Measurements from ENCODE around the gene OSTM1. TPM values are rescaled to one million over a fixed set of nuclear protein-coding genes. Genes with fewer than 3 reads are reported as not detected.

Gene OSTM1
- total RNA-seq, 2 donors from 2014 or later, result 44.6 to 73.1 TPM

DNA sequence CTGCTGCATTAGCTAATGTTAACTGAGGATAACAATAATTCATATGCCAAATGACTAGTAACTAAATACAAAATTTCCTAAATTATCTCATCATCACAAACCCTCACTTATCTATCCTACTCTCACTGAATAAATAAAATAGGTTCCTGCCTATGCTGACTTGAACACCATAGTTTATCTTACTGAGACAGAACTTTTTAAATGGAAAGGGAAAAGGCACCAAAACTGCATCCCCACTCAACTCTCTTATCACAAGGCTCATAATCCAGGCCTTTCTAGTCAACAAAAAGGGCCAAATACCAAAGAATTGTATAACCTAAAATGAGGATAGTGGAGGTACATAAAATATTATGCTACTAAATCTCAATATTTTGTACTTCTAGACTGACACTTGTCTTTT, 23.1 kb downstream of the OSTM1 start:
- H3K4me1 ChIP-seq (replicated peaks), result no peaks in the 10 kb centered on the region
- no peak overlapping the region for H3K4me3 ChIP-seq
- no peaks in the 10 kb centered on the region for H3K36me3 ChIP-seq
- intact Hi-C loops (cut with DNase I), result no loop called here
- H3K9me3 ChIP-seq, result no peaks in the 10 kb centered on the region
- no peak overlapping the region for H3K27ac ChIP-seq
- no peaks in the 10 kb centered on the region for H3K27me3 ChIP-seq (replicated peaks; ENCODE audit: insufficient read depth)
- TF ChIP-seq POLR2AphosphoS5 (IDR thresholded peaks at IDR 0.05), result no peak
- DNase-seq (ENCODE audit: low spot score), result no peak

DNA sequence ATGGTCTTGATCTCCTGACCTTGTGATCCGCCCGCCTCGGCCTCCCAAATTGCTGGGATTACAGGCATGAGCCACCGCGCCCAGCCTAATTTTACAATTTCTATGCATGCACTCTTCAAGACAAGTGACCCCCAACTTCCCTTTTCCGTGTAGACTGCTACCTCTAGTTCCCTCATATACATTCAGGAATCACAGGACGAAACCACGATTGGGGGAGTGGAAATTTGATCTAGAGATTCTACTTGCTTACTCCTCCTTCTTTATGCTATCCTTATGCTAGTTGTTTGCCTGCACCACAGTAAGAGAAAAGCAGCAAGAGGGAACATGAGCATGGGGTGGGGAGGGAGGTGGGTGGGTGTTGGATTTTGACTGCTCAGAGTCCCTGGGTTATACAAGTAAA, 34.9 kb downstream of the OSTM1 start:
- TF ChIP-seq POLR2A (IDR thresholded peaks at IDR 0.05) (no peak), POLR2AphosphoS5 (IDR thresholded peaks at IDR 0.05) (no peak)
- TF ChIP-seq, protein P1, sequence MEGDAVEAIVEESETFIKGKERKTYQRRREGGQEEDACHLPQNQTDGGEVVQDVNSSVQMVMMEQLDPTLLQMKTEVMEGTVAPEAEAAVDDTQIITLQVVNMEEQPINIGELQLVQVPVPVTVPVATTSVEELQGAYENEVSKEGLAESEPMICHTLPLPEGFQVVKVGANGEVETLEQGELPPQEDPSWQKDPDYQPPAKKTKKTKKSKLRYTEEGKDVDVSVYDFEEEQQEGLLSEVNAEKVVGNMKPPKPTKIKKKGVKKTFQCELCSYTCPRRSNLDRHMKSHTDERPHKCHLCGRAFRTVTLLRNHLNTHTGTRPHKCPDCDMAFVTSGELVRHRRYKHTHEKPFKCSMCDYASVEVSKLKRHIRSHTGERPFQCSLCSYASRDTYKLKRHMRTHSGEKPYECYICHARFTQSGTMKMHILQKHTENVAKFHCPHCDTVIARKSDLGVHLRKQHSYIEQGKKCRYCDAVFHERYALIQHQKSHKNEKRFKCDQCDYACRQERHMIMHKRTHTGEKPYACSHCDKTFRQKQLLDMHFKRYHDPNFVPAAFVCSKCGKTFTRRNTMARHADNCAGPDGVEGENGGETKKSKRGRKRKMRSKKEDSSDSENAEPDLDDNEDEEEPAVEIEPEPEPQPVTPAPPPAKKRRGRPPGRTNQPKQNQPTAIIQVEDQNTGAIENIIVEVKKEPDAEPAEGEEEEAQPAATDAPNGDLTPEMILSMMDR (IDR thresholded peaks at IDR 0.05), result no peak
- WGBS, result 92% methylated on average over 8 of the region's 8 CpGs
- Histone ChIP-seq H3K27ac (no peak overlapping the region), H3K36me3 (no peaks in the 10 kb centered on the region), H3K4me3 (no peak overlapping the region), H3K4me1 (replicated peaks) (no peaks in the 10 kb centered on the region), H3K27me3 (replicated peaks; ENCODE audit: insufficient read depth) (no peaks in the 10 kb centered on the region), H3K9me3 (no peaks in the 10 kb centered on the region)
- intact Hi-C loops (cut with DNase I), result no loop called here
- no peak for DNase-seq (ENCODE audit: low spot score)

DNA sequence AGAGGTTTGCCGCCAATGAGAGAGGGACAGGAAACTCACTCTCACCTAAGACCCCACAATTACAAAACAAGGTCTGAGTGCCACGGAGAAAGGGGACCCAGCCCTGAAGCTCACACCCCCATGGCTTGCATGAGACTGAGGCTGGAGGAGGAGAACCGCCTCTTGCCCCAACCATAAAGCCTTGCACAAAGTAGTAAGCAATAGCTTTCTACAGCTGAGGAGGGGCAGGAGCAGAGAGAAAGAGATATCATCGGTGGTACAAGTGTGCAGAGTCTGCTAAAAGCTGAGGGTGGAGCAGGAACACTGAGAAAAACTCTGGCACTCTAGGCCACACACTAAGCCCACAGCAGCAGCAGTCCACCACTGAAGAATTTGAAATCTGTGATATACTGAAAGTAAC, 37.7 kb downstream of the OSTM1 start:
- 82% methylated on average over 4 of the region's 4 CpGs for WGBS
- TF ChIP-seq POLR2A (IDR thresholded peaks at IDR 0.05) (no peak), POLR2AphosphoS5 (IDR thresholded peaks at IDR 0.05) (no peak)
- TF ChIP-seq, protein P1 (IDR thresholded peaks at IDR 0.05), result no peak
- H3K27me3 ChIP-seq (replicated peaks; ENCODE audit: insufficient read depth), result no peaks in the 10 kb centered on the region
- H3K4me1 ChIP-seq (replicated peaks), result no peaks in the 10 kb centered on the region
- intact Hi-C loops (cut with DNase I), result no loop called here
- H3K4me3 ChIP-seq, result no peak overlapping the region
- no peak overlapping the region for H3K27ac ChIP-seq
- no peak for DNase-seq (ENCODE audit: low spot score)
- H3K36me3 ChIP-seq, result no peaks in the 10 kb centered on the region
- no peaks in the 10 kb centered on the region for H3K9me3 ChIP-seq

DNA sequence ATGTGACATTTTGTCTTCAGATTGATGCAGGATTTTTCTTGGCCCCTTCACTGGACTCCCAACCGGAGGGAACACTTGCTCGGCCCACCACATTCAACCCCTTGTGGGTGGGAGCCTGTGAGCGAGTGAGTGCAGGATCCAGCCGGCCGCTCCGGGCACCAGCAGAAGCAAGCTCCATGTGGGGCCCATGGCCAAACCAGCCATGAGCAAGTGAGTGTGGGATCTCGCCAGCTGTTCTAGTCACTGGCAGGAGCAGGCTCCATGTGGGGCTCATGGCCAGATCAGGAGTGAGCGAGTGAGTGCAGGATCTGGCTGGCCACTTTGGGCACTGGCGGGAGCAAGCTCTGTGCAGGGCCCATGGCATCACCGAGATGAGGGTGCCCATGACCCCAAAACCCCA, 42.6 kb downstream of the OSTM1 start:
- TF ChIP-seq POLR2A (IDR thresholded peaks at IDR 0.05), result no peak
- no peak for TF ChIP-seq POLR2AphosphoS5 (IDR thresholded peaks at IDR 0.05)
- TF ChIP-seq, protein P1 (IDR thresholded peaks at IDR 0.05), result no peak
- DNase-seq (ENCODE audit: low spot score), result no peak
- WGBS, result 92% methylated on average over 10 of the region's 10 CpGs
- no peak overlapping the region for H3K4me3 ChIP-seq
- intact Hi-C loops (cut with DNase I), result no loop called here
- no peak overlapping the region for H3K27ac ChIP-seq
- no peaks in the 10 kb centered on the region for H3K36me3 ChIP-seq
- H3K9me3 ChIP-seq, result no peaks in the 10 kb centered on the region
- no peaks in the 10 kb centered on the region for H3K4me1 ChIP-seq (replicated peaks)
- no peaks in the 10 kb centered on the region for H3K27me3 ChIP-seq (replicated peaks; ENCODE audit: insufficient read depth)

DNA sequence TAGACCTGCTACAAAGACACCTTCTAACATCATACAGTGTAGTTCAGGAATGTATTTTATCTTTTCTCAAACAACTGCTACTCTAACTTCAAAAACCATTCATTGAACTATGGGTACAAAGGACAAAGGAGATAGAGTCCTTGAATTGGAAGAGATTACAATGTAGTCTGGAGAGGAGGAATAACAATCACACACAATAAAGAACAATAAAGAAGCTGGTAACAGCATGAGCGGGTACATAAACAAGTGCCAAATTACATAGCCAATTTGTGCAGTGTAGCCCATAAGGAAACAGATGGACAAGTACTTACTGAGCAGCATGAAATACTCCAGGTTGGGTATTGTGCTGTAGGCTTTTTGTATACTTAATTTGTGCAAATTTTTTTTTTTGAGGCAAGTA, 44.3 kb downstream of the OSTM1 start:
- WGBS, result 70% methylated on average over 1 of the region's 1 CpG
- no peak for DNase-seq (ENCODE audit: low spot score)
- Histone ChIP-seq H3K9me3 (no peaks in the 10 kb centered on the region), H3K27ac (no peak overlapping the region), H3K36me3 (no peaks in the 10 kb centered on the region), H3K4me3 (no peak overlapping the region), H3K27me3 (replicated peaks; ENCODE audit: insufficient read depth) (no peaks in the 10 kb centered on the region), H3K4me1 (replicated peaks) (no peaks in the 10 kb centered on the region)
- intact Hi-C loops (cut with DNase I), result no loop called here
- no peak for TF ChIP-seq POLR2AphosphoS5 (IDR thresholded peaks at IDR 0.05)
- TF ChIP-seq, protein P1 (IDR thresholded peaks at IDR 0.05), result no peak
- no peak for TF ChIP-seq POLR2A (IDR thresholded peaks at IDR 0.05)

Measured in prostate gland (tissue), 2 donors.